B cell (primary cell): ENCODE measurements around the gene PCGF5. TPM values are rescaled to one million over a fixed set of nuclear protein-coding genes. Genes with fewer than 3 reads are reported as not detected.
A peak's percentile ranks its signal among the peaks of the same experiment; 100 is the strongest.

Experiments used
- ATAC-seq: fragments of 200-7000 bp; cut with Tn5 transposase; one replicate; pipeline ENCODE4 v1.10.0; 2021; ENCODE audit warnings: low read depth, mild to moderate bottlenecking, moderate number of reproducible peaks, moderate library complexity
- CTCF ChIA-PET: fragments of 350-600 bp; sonication (Branson Sonifier 250); formaldehyde crosslinking; loops from one replicate; lab custom pipeline; 2021; ENCODE audit warnings: antibody characterized with exemption, inconsistent platforms; lab: Charles Lee
- POLR2A ChIA-PET: fragments of 350-600 bp; sonication (Branson Sonifier 250); formaldehyde crosslinking; loops from one replicate; lab custom pipeline; 2021; ENCODE audit warnings: antibody characterized with exemption; lab: Charles Lee
- DNase-seq: peaks from one replicate; pipeline ENCODE4 v3.0.0; 2013
- H2AFZ ChIP-seq: 2 replicates; pipeline ENCODE4 v1.6.1; 2012; ENCODE audit warnings: mild to moderate bottlenecking, low read depth, low read length; ENCODE audit not compliant: insufficient read depth, poor library complexity, severe bottlenecking
- H3K27ac ChIP-seq, 2 donors: 1 replicate in 1 of 2; 2 replicates in 1 of 2; pipeline ENCODE4 v1.5.1; 2012 to 2013; ENCODE audit warnings: low read length in 2 of 2, mild to moderate bottlenecking in 2 of 2, moderate library complexity in 1 of 2
- H3K27me3 ChIP-seq, 4 experiments: fragments of 200-600 bp in 1 of 4; sonication (generic) in 1 of 4; replicated peaks in 1 of 4; 1 replicate in 2 of 4; 2 replicates in 2 of 4; pipeline versions ENCODE4 v1.6.1 to v1.7.0; 2013 to 2016; ENCODE audit warnings: low read length in 3 of 4, mild to moderate bottlenecking in 2 of 4, mixed read lengths in 1 of 4, moderate library complexity in 1 of 4; ENCODE audit not compliant: insufficient read depth in 4 of 4, control insufficient read depth in 3 of 4; ENCODE audit errors: control extremely low read depth in 1 of 4
- H3K36me3 ChIP-seq, 2 experiments: replicated peaks in 1 of 2; 1 replicate in 1 of 2; 2 replicates in 1 of 2; pipeline versions ENCODE4 v1.6.1 to v1.7.1; 2013; ENCODE audit warnings: low read length in 1 of 2; ENCODE audit not compliant: insufficient read depth in 2 of 2, control insufficient read depth in 1 of 2; ENCODE audit errors: control extremely low read depth in 1 of 2, extremely low read depth in 1 of 2
- H3K4me1 ChIP-seq, 2 donors: fragments of 200-600 bp in 1 of 2; sonication (generic) in 1 of 2; 1 replicate in 1 of 2; 2 replicates in 1 of 2; pipeline versions ENCODE4 v1.5.1 to v1.6.1; 2013 to 2017; ENCODE audit warnings: low read length in 2 of 2; ENCODE audit not compliant: control insufficient read depth in 2 of 2, insufficient read depth in 2 of 2
- H3K4me2 ChIP-seq: replicated peaks from 2 replicates; pipeline ENCODE3; 2012; ENCODE audit warnings: mild to moderate bottlenecking, low read depth, low read length; ENCODE audit not compliant: poor library complexity, severe bottlenecking
- H3K4me3 ChIP-seq, 5 experiments: fragments of 200-600 bp in 1 of 5; sonication (generic) in 1 of 5; 1 replicate in 3 of 5; 2 replicates in 2 of 5; pipeline versions ENCODE4 v1.5.1 to v1.7.0; 2011 to 2016; ENCODE audit warnings: low read length in 4 of 5, mild to moderate bottlenecking in 4 of 5, low read depth in 2 of 5, control low read depth in 1 of 5, moderate library complexity in 1 of 5; ENCODE audit not compliant: insufficient read depth in 1 of 5; ENCODE audit errors: control extremely low read depth in 1 of 5, extremely low read depth in 1 of 5
- H3K79me2 ChIP-seq: fragments of 200-600 bp; sonication (generic); one replicate; pipeline ENCODE4 v1.6.0; 2016; ENCODE audit warnings: low read length; ENCODE audit not compliant: control insufficient read depth, insufficient read depth
- H3K9ac ChIP-seq: fragments of 200-600 bp; sonication (generic); 2 replicates; pipeline ENCODE4 v1.6.1; 2017; ENCODE audit warnings: mild to moderate bottlenecking, low read length, moderate library complexity
- H3K9me3 ChIP-seq, 3 donors: one replicate each; pipeline versions ENCODE4 v1.6.1 to v1.7.1; 2013; ENCODE audit warnings: low read length in 2 of 3; ENCODE audit not compliant: control insufficient read depth in 2 of 3, insufficient read depth in 1 of 3; ENCODE audit errors: control extremely low read depth in 1 of 3
- H4K20me1 ChIP-seq: 2 replicates; pipeline ENCODE4 v1.6.0; 2012; ENCODE audit warnings: mild to moderate bottlenecking, low read length; ENCODE audit not compliant: insufficient read depth, control insufficient read depth, poor library complexity, severe bottlenecking
- H3K27ac Mint-ChIP-seq: one replicate; pipeline ENCODE4 v1.8.0; 2021; ENCODE audit warnings: mixed read lengths
- H3K27me3 Mint-ChIP-seq: one replicate; pipeline ENCODE4 v1.8.0; 2021; ENCODE audit warnings: mixed read lengths
- H3K4me1 Mint-ChIP-seq: one replicate; pipeline ENCODE4 v1.8.0; 2021; ENCODE audit warnings: mixed read lengths
- H3K4me3 Mint-ChIP-seq: one replicate; pipeline ENCODE4 v1.8.0; 2021; ENCODE audit warnings: mixed read lengths
- H3K9me3 Mint-ChIP-seq: one replicate; pipeline ENCODE4 v1.8.0; 2022; ENCODE audit warnings: mixed read lengths; ENCODE audit not compliant: insufficient read depth
- CTCF ChIP-seq: fragments of 200-600 bp; IDR thresholded peaks from one replicate; pipeline ENCODE4 v1.8.0; 2022; ENCODE audit warnings: antibody characterized with exemption, mild to moderate bottlenecking
- EZH2 ChIP-seq: IDR thresholded peaks from 2 replicates; pipeline ENCODE4 v1.6.1; 2012; ENCODE audit warnings: borderline replicate concordance, low read depth, mild to moderate bottlenecking, moderate library complexity, low read length; ENCODE audit not compliant: insufficient read depth, poor library complexity, severe bottlenecking
- WGBS: methylation state at CpG from one replicate; pipeline ENCODE4 v1.1.5; 2013; ENCODE audit warnings: missing lambda C conversion rate; ENCODE audit not compliant: insufficient coverage; 5-methylcytosine and 5-hydroxymethylcytosine counted together
- intact Hi-C: fragments of 100-400 bp; cut with micrococcal nuclease; formaldehyde crosslinking; loops from one replicate; pipeline ENCODE4 v1.10.0; 2022
- polyA plus RNA-seq: library from polyadenylated mRNA; depleted of rRNA; stranded (reverse); fragments of >200 nt; gene quantifications from 2 replicates; pipeline ENCODE4 v1.2.3, GENCODE V29; 2012
- total RNA-seq, 2 donors: library from RNA; stranded (reverse); fragments of 120-200 nt in 1 of 2; gene quantifications; 1 replicate in 1 of 2; 2 replicates in 1 of 2; pipeline versions ENCODE4 v1.2.3 to v1.2.4, GENCODE V29; 2013 to 2022

Gene PCGF5
- total and polyA plus RNA-seq, 2 donors (not counting 1 experiment from before 2014, with no cell fraction given), result 37.6 to 102 TPM

GRCh38 chr10:91201213-91201996, 19.1 kb upstream of the PCGF5 start:
- H3K27me3 ChIP-seq, result no peaks in the 10 kb centered on the region
- intact Hi-C loops, result loop anchor here (1.0 to 5.0 kb wide), 5 partner anchors 9 to 706 kb away; partner anchors contain the start of genes FGFBP3 and PCGF5
- Mint-ChIP-seq H3K4me1 (peaks cover 86% of the 10 kb centered on the region), H3K4me3 (peak overlapping the region; percentile 79), H3K9me3 (no peaks in the 10 kb centered on the region), H3K27ac (peak overlapping the region; percentile 76), H3K27me3 (no peaks in the 10 kb centered on the region)
- no peaks in the 10 kb centered on the region for H3K36me3 ChIP-seq
- no peaks in the 10 kb centered on the region for H4K20me1 ChIP-seq
- peak overlapping the region; percentile 1 to 60 (median 18) for H3K4me3 ChIP-seq
- H3K9me3 ChIP-seq, result no peaks in the 10 kb centered on the region
- H3K27ac ChIP-seq, result peak overlapping the region; percentile 73 to 77
- H2AFZ ChIP-seq, result peak overlapping the region; percentile 29
- peaks cover 60% of the 10 kb centered on the region for H3K79me2 ChIP-seq
- H3K9ac ChIP-seq, result peak overlapping the region; percentile 36
- peak overlapping the region; percentile 66 for H3K4me2 ChIP-seq
- ChIA-PET CTCF (interaction anchor here (0.7 to 3.1 kb wide), 18 partner anchors 9 to 290 kb away, joined by 3 to 19 read pairs (median 5); partner anchors contain the start of gene PCGF5), POLR2A (interaction anchor here (0.6 to 3.0 kb wide), 10 partner anchors 9 to 299 kb away, joined by 3 to 30 read pairs (median 4); partner anchors contain the start of gene PCGF5)
- peak; percentile 85 for ATAC-seq
- H3K4me1 ChIP-seq, result peaks cover 78 to 83% of the 10 kb centered on the region in 2 donors
- WGBS, result 60% methylated on average over 1 of the region's 3 CpGs
- peak; percentile 86 for DNase-seq
- no peak for TF ChIP-seq EZH2
- no peak for TF ChIP-seq CTCF

DNA sequence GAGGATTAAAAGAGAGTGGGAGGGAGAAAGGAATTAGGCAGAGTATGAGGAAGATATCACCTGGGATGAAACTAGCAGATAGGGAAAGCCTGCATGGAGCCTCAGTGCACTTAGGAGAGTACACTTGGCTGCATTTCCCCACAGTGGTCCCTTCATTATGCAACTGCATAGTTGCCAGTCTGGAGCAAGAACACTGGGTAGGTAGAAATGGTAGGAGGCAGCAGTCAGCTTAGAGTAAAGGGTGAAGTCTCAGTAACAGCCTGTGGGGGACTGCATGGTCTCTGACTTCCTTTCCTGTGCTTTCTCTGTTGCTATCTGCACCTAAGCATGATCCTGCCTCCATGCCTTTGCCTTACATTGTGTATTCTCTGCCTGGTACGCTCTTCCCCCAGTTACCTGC, 14.0 kb upstream of the PCGF5 start:
- H3K27ac Mint-ChIP-seq, result peak overlapping the region; percentile 89
- Histone ChIP-seq H3K79me2 (peaks cover 75% of the 10 kb centered on the region), H3K4me2 (peak overlapping the region; percentile 46), H3K27me3 (no peaks in the 10 kb centered on the region), H3K4me3 (no peak overlapping the region), H3K4me1 (peaks cover 82 to 84% of the 10 kb centered on the region in 2 donors), H3K9me3 (no peaks in the 10 kb centered on the region), H4K20me1 (no peaks in the 10 kb centered on the region), H3K27ac (no peak overlapping the region), H2AFZ (no peak overlapping the region), H3K36me3 (no peaks in the 10 kb centered on the region), H3K9ac (no peak overlapping the region)
- H3K4me1 Mint-ChIP-seq, result peaks cover 80% of the 10 kb centered on the region
- ChIA-PET CTCF (interaction anchor here (1.1 to 3.9 kb wide), 2 partner anchors 15 to 28 kb away, joined by 3 to 15 read pairs; partner anchors contain the start of gene PCGF5), POLR2A (interaction anchor here (0.6 kb wide), 1 partner anchor 16 kb away, joined by 3 read pairs; no protein-coding TSS in a partner anchor)
- intact Hi-C loops, result loop anchor here (2.0 kb wide), 1 partner anchor 16 kb away; no protein-coding TSS in a partner anchor
- peak overlapping the region; percentile 33 for H3K4me3 Mint-ChIP-seq
- TF ChIP-seq CTCF (no peak), EZH2 (no peak)
- ATAC-seq, result peak; percentile 46
- no peaks in the 10 kb centered on the region for H3K9me3 Mint-ChIP-seq
- no peaks in the 10 kb centered on the region for H3K27me3 Mint-ChIP-seq
- 0% methylated on average over 1 of the region's 1 CpG for whole genome bisulfite sequencing
- DNase-seq, result no peak
